OCI-LY3 (cell line): Measurements from ENCODE around the gene GPX5.

Source experiments
- EZH2phosphoT487 ChIP-seq: fragments of 200-600 bp; shearing (Covaris generic); IDR thresholded peaks from 2 replicates; pipeline ENCODE4 v1.6.1; 2018; ENCODE audit warnings: antibody characterized with exemption, mixed run types, low read depth
- TF ChIP-seq, protein P1 (sequence below): fragments of 200-600, 300-600 bp; sonication (generic); IDR thresholded peaks from 2 replicates; pipeline ENCODE4 v1.5.1; 2014; ENCODE audit warnings: antibody characterized with exemption, low read length, low read depth

DNA sequence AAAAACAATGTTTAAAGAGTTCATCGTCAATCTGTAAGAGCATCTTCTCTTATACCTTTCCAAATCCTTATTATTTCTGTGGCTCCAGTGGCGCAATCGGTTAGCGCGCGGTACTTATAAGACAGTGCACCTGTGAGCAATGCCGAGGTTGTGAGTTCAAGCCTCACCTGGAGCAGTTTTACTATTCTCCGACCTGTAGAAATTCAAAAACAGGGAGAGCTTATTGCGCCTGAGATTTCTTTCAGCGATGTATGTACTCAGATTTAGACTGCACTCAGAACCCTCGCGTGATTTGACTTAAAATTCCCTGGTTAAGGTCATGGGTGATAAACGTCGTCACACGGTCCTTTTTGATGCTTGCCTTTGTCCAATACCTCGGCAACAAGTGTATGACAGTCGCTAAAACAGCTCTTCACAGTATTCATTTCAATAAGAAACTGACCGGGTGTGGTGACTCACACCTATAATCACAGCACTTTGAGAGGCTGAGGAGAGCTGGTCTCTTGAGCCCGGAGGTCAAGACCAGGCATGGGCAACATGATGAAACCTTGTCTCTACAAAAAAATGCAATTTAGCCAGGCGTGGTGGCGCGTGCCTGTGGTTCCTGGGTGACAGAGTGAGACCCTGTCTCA lies 11.9 kb downstream of the GPX5 start:
- TF ChIP-seq, protein P1, sequence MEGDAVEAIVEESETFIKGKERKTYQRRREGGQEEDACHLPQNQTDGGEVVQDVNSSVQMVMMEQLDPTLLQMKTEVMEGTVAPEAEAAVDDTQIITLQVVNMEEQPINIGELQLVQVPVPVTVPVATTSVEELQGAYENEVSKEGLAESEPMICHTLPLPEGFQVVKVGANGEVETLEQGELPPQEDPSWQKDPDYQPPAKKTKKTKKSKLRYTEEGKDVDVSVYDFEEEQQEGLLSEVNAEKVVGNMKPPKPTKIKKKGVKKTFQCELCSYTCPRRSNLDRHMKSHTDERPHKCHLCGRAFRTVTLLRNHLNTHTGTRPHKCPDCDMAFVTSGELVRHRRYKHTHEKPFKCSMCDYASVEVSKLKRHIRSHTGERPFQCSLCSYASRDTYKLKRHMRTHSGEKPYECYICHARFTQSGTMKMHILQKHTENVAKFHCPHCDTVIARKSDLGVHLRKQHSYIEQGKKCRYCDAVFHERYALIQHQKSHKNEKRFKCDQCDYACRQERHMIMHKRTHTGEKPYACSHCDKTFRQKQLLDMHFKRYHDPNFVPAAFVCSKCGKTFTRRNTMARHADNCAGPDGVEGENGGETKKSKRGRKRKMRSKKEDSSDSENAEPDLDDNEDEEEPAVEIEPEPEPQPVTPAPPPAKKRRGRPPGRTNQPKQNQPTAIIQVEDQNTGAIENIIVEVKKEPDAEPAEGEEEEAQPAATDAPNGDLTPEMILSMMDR = no peak
- no peak for TF ChIP-seq EZH2phosphoT487
